OCI-LY7 (cell line): ENCODE measurements around the gene KLHL26. TPM values are rescaled to one million over a fixed set of nuclear protein-coding genes. Genes with fewer than 3 reads are reported as not detected.

Experiments
- BruUV-seq: library from RNA; stranded (reverse); fragments of 400-500 nt; replicated peaks from 2 replicates; lab custom pipeline; 2021; lab: Mats Ljungman, UMichigan
- CTCF ChIA-PET: fragments of 300-600 bp; sonication (Branson Sonifier 250); formaldehyde crosslinking; loops from one replicate; lab custom pipeline; 2022; ENCODE audit warnings: antibody characterized with exemption; ENCODE audit not compliant: unreplicated experiment; lab: Charles Lee
- POLR2A ChIA-PET: fragments of 300-600 bp; sonication (Branson Sonifier 250); formaldehyde crosslinking; loops from one replicate; lab custom pipeline; 2022; ENCODE audit warnings: antibody characterized with exemption; lab: Charles Lee
- DNase-seq: peaks from one replicate; pipeline ENCODE4 v3.0.0-alpha.2; 2015; ENCODE audit warnings: low spot score
- H2AFZ ChIP-seq: fragments of 200-600 bp; sonication (generic), shearing (Covaris generic); 2 replicates; pipeline ENCODE4 v1.6.1; 2014; ENCODE audit warnings: mild to moderate bottlenecking, antibody characterized with exemption, low read length, moderate library complexity
- H3K27ac ChIP-seq: fragments of 200-600 bp; sonication (generic); 2 replicates; pipeline ENCODE4 v1.5.1; 2014; ENCODE audit warnings: mixed run types, low read depth, mild to moderate bottlenecking, moderate library complexity, low read length, inconsistent platforms; ENCODE audit not compliant: poor library complexity, severe bottlenecking
- H3K36me3 ChIP-seq: fragments of 200-600 bp; sonication (generic); 2 replicates; pipeline ENCODE4 v1.6.1; 2014; ENCODE audit warnings: mild to moderate bottlenecking, antibody characterized with exemption, low read length, moderate library complexity, mixed read lengths; ENCODE audit not compliant: insufficient read depth
- H3K4me1 ChIP-seq: fragments of 200-600 bp; sonication (generic); 2 replicates; pipeline ENCODE4 v1.5.1; 2014; ENCODE audit warnings: mild to moderate bottlenecking, low read length; ENCODE audit not compliant: insufficient read depth, poor library complexity, severe bottlenecking
- H3K4me2 ChIP-seq: fragments of 200-600 bp; sonication (generic); 2 replicates; pipeline ENCODE4 v1.6.1; 2014; ENCODE audit warnings: mild to moderate bottlenecking, low read length
- H3K4me3 ChIP-seq: fragments of 200-600 bp; sonication (generic); 2 replicates; pipeline ENCODE4 v1.5.1; 2014; ENCODE audit warnings: mild to moderate bottlenecking, low read depth, low read length; ENCODE audit not compliant: poor library complexity, severe bottlenecking
- H3K79me2 ChIP-seq: fragments of 200-600 bp; sonication (generic); 2 replicates; pipeline ENCODE4 v1.6.1; 2016; ENCODE audit warnings: low read depth, mild to moderate bottlenecking, low read length, moderate library complexity, mixed read lengths; ENCODE audit not compliant: insufficient read depth
- H3K9me2 ChIP-seq: fragments of 200-600 bp; sonication (generic); 2 replicates; pipeline ENCODE4 v1.6.1; 2016; ENCODE audit warnings: mild to moderate bottlenecking, low read length, mixed read lengths; ENCODE audit not compliant: insufficient read depth
- H3K9me3 ChIP-seq: fragments of 200-600 bp; sonication (generic); 2 replicates; pipeline ENCODE4 v1.6.1; 2014; ENCODE audit warnings: mild to moderate bottlenecking, mixed run types, low read length, mixed read lengths
- H4K20me1 ChIP-seq: fragments of 200-600 bp; sonication (generic); 2 replicates; pipeline ENCODE4 v1.6.1; 2014; ENCODE audit warnings: mild to moderate bottlenecking, antibody characterized with exemption, low read length, moderate library complexity, mixed read lengths; ENCODE audit not compliant: insufficient read depth
- CTCF ChIP-seq: fragments of 200-600 bp; sonication (generic); conservative IDR thresholded peaks from 2 replicates; pipeline ENCODE4 v1.5.1; 2014; ENCODE audit warnings: mild to moderate bottlenecking, antibody characterized with exemption, low read length, moderate library complexity, mixed read lengths
- EZH2phosphoT487 ChIP-seq: fragments of 200-600 bp; sonication (generic); IDR thresholded peaks from 2 replicates; pipeline ENCODE4 v1.6.1; 2018; ENCODE audit warnings: low read depth, borderline replicate concordance, mild to moderate bottlenecking, mixed run types, antibody characterized with exemption, low read length, moderate library complexity, mixed read lengths
- intact Hi-C: fragments of 100-400 bp; cut with micrococcal nuclease; formaldehyde crosslinking; loops from one replicate; pipeline ENCODE4 v1.10.0; 2022; ENCODE audit not compliant: unreplicated experiment
- total RNA-seq, 2 experiments: library from RNA; depleted of rRNA in 1 of 2; stranded (reverse); fragments of >200 nt in 1 of 2; shearing (Covaris generic) in 1 of 2; gene quantifications; 2 replicates each; pipeline ENCODE4 v1.2.3, GENCODE V29; 2014 to 2022

Gene KLHL26
- total RNA-seq, 2 experiments from 2014 or later: 1.0 to 8.9 TPM

- H3K4me2 ChIP-seq: no peak overlapping the region
- no peak for TF ChIP-seq CTCF
- TF ChIP-seq EZH2phosphoT487: no peak
Measured at GRCh38 chr19:18607226-18608101, 29.4 kb upstream of the KLHL26 start.

GRCh38 chr19:18608102-18608804 lies 28.6 kb upstream of the KLHL26 start:
- H3K4me1 ChIP-seq: peaks cover 11% of the 10 kb centered on the region
- H3K4me2 ChIP-seq: no peak overlapping the region
- H3K79me2 ChIP-seq: no peaks in the 10 kb centered on the region
- ChIA-PET CTCF (no interaction called here), POLR2A (no interaction called here)
- no TSS peak for BruUV-seq
- TF ChIP-seq CTCF: no peak
- no peak for TF ChIP-seq EZH2phosphoT487
- intact Hi-C loops: no loop called here
- H4K20me1 ChIP-seq: no peaks in the 10 kb centered on the region
- H3K27ac ChIP-seq: no peak overlapping the region
- no peak overlapping the region for H3K4me3 ChIP-seq
- no peaks in the 10 kb centered on the region for H3K9me3 ChIP-seq
- H3K9me2 ChIP-seq: no peaks in the 10 kb centered on the region
- no peak overlapping the region for H2AFZ ChIP-seq
- H3K36me3 ChIP-seq: no peaks in the 10 kb centered on the region
- DNase-seq: no peak

More at GRCh38 chr19:18607226-18608101, 29.4 kb upstream of the KLHL26 start:
- Histone ChIP-seq H3K79me2 (no peaks in the 10 kb centered on the region), H4K20me1 (no peaks in the 10 kb centered on the region), H3K4me1 (peaks cover 5% of the 10 kb centered on the region), H2AFZ (no peak overlapping the region), H3K36me3 (no peaks in the 10 kb centered on the region), H3K27ac (no peak overlapping the region), H3K4me3 (no peak overlapping the region), H3K9me2 (no peaks in the 10 kb centered on the region), H3K9me3 (no peaks in the 10 kb centered on the region)
- DNase-seq: no peak
- BruUV-seq: no TSS peak
- ChIA-PET POLR2A (no interaction called here), CTCF (no interaction called here)
- intact Hi-C loops: no loop called here
